MM.1S (cell line): ENCODE data around the gene KSR2.

Source experiments
- EZH2 ChIP-seq: fragments of 300-600 bp; sonication (generic); optimal IDR thresholded peaks from 2 replicates; pipeline ENCODE3; 2017; ENCODE audit warnings: low read depth, mild to moderate bottlenecking, antibody characterized with exemption, low read length, mixed read lengths
- EZH2phosphoT487 ChIP-seq: fragments of 300-600 bp; sonication (generic); IDR thresholded peaks from 2 replicates; pipeline ENCODE4 v1.6.1; 2018; ENCODE audit warnings: antibody characterized with exemption, low read length
- TF ChIP-seq, protein P1 (sequence below): fragments of 300-600 bp; sonication (generic); IDR thresholded peaks from 2 replicates; pipeline ENCODE4 v1.5.1; 2016; ENCODE audit warnings: antibody characterized with exemption, low read length, mixed read lengths

DNA sequence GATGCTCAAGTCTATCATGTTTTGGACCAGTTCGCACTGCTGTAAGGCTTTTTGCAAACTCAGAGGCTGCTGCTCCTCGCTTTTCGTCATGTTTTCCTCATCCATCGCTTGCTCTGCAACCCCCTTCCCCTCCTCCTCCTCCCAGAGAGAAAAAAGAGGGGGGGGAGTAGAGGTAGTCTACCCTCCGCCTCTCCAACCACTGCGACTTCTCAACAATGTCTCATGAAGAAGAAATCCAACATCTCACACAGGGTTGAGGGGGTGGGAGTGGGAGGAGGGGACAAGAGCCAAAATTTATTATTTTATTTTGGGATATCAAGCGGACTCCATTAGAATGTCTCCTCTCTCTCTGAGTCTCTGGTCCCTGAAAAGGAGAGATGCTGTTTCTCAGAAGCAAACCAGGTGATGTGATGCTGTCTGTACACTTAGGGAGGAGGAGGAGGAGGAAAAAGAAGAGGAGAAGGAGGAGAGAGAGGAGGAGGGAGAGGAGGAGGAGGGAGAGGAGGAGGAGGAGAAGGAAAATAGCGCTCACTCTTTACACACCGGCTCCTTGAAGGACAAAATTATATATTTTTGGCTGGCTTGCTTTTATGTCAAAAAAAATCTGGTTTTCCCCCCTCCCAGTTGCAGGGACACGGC lies 520 bp downstream of the KSR2 start:
- TF ChIP-seq EZH2: no peak
- TF ChIP-seq, protein P1, sequence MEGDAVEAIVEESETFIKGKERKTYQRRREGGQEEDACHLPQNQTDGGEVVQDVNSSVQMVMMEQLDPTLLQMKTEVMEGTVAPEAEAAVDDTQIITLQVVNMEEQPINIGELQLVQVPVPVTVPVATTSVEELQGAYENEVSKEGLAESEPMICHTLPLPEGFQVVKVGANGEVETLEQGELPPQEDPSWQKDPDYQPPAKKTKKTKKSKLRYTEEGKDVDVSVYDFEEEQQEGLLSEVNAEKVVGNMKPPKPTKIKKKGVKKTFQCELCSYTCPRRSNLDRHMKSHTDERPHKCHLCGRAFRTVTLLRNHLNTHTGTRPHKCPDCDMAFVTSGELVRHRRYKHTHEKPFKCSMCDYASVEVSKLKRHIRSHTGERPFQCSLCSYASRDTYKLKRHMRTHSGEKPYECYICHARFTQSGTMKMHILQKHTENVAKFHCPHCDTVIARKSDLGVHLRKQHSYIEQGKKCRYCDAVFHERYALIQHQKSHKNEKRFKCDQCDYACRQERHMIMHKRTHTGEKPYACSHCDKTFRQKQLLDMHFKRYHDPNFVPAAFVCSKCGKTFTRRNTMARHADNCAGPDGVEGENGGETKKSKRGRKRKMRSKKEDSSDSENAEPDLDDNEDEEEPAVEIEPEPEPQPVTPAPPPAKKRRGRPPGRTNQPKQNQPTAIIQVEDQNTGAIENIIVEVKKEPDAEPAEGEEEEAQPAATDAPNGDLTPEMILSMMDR: no peak
- TF ChIP-seq EZH2phosphoT487: no peak
